Fibroblast of peridontal ligament (primary cell): ENCODE measurements around the gene CASZ1.
A peak's percentile ranks its signal among the peaks of the same experiment; 100 is the strongest.

Experiments
- DNase-seq: peaks from one replicate; pipeline ENCODE4 v3.0.0-alpha.2; 2010; ENCODE audit errors: extremely low read depth

Gene CASZ1

GRCh38 chr1:10622910-10623685, 173.3 kb downstream of the CASZ1 start:
- DNase-seq: no peak

GRCh38 chr1:10621906-10622305, 174.5 kb downstream of the CASZ1 start:
- DNase-seq: no peak

- no peak for DNase-seq
These were observed 175.7 kb downstream of the CASZ1 start for GRCh38 chr1:10620776-10621175.

GRCh38 chr1:10617931-10618885, 178.2 kb downstream of the CASZ1 start:
- no peak for DNase-seq

- no peak for DNase-seq
These were observed 179.1 kb downstream of the CASZ1 start for GRCh38 chr1:10617318-10617717.

GRCh38 chr1:10616696-10617095, 179.8 kb downstream of the CASZ1 start:
- DNase-seq: no peak

- DNase-seq: no peak
These were observed 180.3 kb downstream of the CASZ1 start for GRCh38 chr1:10615932-10616671.

- no peak for DNase-seq
These were observed 181.1 kb downstream of the CASZ1 start for GRCh38 chr1:10615332-10615731.

- no peak for DNase-seq
These were observed 181.8 kb downstream of the CASZ1 start for GRCh38 chr1:10614377-10615225.

- DNase-seq: no peak
These were observed 182.6 kb downstream of the CASZ1 start for GRCh38 chr1:10613861-10614260.

GRCh38 chr1:10613340-10613739, 183.1 kb downstream of the CASZ1 start:
- no peak for DNase-seq

- no peak for DNase-seq
These were observed 183.8 kb downstream of the CASZ1 start for GRCh38 chr1:10612436-10613160.

- peak; percentile 27 for DNase-seq
These were observed 185.4 kb downstream of the CASZ1 start for GRCh38 chr1:10610901-10611600.

GRCh38 chr1:10608690-10609089, 187.8 kb downstream of the CASZ1 start:
- no peak for DNase-seq

- DNase-seq: peak; percentile 38
These were observed 189.2 kb downstream of the CASZ1 start for GRCh38 chr1:10607228-10607627.

GRCh38 chr1:10606064-10606463, 190.4 kb downstream of the CASZ1 start:
- DNase-seq: no peak

GRCh38 chr1:10604966-10605365, 191.5 kb downstream of the CASZ1 start:
- DNase-seq: no peak

GRCh38 chr1:10602936-10603335, 193.5 kb downstream of the CASZ1 start:
- no peak for DNase-seq

GRCh38 chr1:10601342-10602070, 194.9 kb downstream of the CASZ1 start:
- DNase-seq: no peak
